Ishikawa (cell line): Measurements from ENCODE around the gene GAP43.

ENCODE experiments used
- CEBPB ChIP-seq: IDR thresholded peaks from 2 replicates; pipeline ENCODE4 v1.6.1; 2012
- CREB1 ChIP-seq: IDR thresholded peaks from 2 replicates; pipeline ENCODE4 v1.6.1; 2012; ENCODE audit warnings: low read depth
- EGR1 ChIP-seq: IDR thresholded peaks from 2 replicates; pipeline ENCODE4 v1.6.1; 2012
- EP300 ChIP-seq: IDR thresholded peaks from 2 replicates; pipeline ENCODE4 v1.6.1; 2012; ENCODE audit warnings: borderline replicate concordance
- FOXM1 ChIP-seq: IDR thresholded peaks from 2 replicates; pipeline ENCODE4 v1.6.1; 2012; ENCODE audit warnings: low read depth, borderline replicate concordance
- NFIC ChIP-seq: IDR thresholded peaks from 2 replicates; pipeline ENCODE4 v1.6.1; 2012
- RAD21 ChIP-seq: IDR thresholded peaks from 2 replicates; pipeline ENCODE4 v1.6.1; 2012; ENCODE audit warnings: low read depth
- TAF1 ChIP-seq: IDR thresholded peaks from 2 replicates; pipeline ENCODE4 v1.6.1; 2012; ENCODE audit warnings: low read depth, mild to moderate bottlenecking
- TCF12 ChIP-seq: IDR thresholded peaks from 2 replicates; pipeline ENCODE4 v1.6.1; 2012; ENCODE audit warnings: low read depth
- TEAD4 ChIP-seq: IDR thresholded peaks from 2 replicates; pipeline ENCODE4 v1.6.1; 2012
- YY1 ChIP-seq: IDR thresholded peaks from 2 replicates; pipeline ENCODE4 v1.6.1; 2012; ENCODE audit warnings: low read depth
- ZBTB7A ChIP-seq: IDR thresholded peaks from 2 replicates; pipeline ENCODE4 v1.6.1; 2012; ENCODE audit warnings: low read depth
- TF ChIP-seq, protein P1 (sequence below): IDR thresholded peaks from 2 replicates; pipeline ENCODE4 v1.6.1; 2012; ENCODE audit warnings: low read depth, mild to moderate bottlenecking
- TF ChIP-seq, protein P2 (sequence below): IDR thresholded peaks from 2 replicates; pipeline ENCODE4 v1.6.1; 2012
- TF ChIP-seq, protein P3 (sequence below): IDR thresholded peaks from 2 replicates; pipeline ENCODE4 v1.6.1; 2012

The GAP43 gene

DNA sequence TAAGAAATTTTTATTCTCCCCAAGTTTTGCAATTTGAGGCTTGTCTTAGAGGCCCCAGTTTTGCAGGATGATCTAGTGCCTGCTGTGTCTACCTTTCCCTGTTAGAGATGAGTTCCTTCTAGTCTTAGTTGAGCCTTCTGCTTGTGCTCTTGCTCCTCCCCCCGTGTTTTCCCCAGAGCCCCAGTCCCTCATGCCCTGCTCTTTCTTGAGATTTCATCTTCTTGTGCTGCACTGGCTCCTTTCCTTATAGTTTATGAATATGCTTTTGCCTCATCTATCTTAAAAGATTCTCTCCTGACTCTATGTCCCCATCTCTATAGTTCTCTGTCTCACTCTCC is 4.7 kb downstream of the GAP43 start:
- TF ChIP-seq YY1 (no peak), CREB1 (no peak)

DNA sequence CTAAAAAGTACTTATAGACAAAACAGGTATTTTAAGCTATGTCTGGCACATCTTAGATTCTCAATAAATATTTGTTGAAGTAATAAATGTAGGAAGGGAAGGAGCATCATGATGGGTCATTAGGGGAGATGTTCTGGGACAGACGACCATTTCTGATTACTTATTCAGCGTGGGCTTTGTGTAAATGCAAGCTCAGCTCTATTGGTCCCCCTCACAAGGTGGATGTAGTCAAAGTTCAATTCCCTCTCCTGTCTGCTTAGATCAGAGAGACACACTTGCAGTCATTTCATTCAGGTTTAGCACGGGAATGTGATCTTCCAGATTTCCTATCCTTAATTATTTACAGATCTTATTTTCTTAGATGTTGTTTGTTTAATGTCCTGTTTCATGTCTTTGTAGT is 7.5 kb downstream of the GAP43 start:
- no peak for TF ChIP-seq YY1

DNA sequence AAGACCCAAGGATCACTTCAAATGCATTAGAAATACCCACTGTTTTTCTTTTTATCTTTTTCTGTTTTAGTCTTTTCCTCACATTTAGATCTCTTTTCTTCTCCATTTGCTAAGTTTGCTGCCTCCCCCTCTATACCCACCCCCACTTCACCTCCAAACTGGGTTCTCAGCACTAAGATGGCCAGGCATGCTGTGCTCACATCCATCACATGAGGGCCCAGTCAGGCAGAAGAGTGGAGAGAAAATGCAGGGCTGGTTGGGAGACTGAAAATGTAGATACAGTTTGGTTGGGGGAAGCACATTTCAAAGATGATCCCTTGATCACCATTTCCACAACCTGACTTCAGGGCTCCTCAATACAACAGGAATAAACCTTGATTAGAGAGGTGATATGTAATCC is 8.7 kb downstream of the GAP43 start:
- TF ChIP-seq TAF1 (no peak), FOXM1 (no peak), EP300 (no peak), TEAD4 (no peak), NFIC (no peak), ZBTB7A (no peak), CREB1 (no peak)
- TF ChIP-seq, protein P1, sequence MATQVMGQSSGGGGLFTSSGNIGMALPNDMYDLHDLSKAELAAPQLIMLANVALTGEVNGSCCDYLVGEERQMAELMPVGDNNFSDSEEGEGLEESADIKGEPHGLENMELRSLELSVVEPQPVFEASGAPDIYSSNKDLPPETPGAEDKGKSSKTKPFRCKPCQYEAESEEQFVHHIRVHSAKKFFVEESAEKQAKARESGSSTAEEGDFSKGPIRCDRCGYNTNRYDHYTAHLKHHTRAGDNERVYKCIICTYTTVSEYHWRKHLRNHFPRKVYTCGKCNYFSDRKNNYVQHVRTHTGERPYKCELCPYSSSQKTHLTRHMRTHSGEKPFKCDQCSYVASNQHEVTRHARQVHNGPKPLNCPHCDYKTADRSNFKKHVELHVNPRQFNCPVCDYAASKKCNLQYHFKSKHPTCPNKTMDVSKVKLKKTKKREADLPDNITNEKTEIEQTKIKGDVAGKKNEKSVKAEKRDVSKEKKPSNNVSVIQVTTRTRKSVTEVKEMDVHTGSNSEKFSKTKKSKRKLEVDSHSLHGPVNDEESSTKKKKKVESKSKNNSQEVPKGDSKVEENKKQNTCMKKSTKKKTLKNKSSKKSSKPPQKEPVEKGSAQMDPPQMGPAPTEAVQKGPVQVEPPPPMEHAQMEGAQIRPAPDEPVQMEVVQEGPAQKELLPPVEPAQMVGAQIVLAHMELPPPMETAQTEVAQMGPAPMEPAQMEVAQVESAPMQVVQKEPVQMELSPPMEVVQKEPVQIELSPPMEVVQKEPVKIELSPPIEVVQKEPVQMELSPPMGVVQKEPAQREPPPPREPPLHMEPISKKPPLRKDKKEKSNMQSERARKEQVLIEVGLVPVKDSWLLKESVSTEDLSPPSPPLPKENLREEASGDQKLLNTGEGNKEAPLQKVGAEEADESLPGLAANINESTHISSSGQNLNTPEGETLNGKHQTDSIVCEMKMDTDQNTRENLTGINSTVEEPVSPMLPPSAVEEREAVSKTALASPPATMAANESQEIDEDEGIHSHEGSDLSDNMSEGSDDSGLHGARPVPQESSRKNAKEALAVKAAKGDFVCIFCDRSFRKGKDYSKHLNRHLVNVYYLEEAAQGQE = no peak
- TF ChIP-seq, protein P2, sequence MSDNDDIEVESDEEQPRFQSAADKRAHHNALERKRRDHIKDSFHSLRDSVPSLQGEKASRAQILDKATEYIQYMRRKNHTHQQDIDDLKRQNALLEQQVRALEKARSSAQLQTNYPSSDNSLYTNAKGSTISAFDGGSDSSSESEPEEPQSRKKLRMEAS = no peak

DNA sequence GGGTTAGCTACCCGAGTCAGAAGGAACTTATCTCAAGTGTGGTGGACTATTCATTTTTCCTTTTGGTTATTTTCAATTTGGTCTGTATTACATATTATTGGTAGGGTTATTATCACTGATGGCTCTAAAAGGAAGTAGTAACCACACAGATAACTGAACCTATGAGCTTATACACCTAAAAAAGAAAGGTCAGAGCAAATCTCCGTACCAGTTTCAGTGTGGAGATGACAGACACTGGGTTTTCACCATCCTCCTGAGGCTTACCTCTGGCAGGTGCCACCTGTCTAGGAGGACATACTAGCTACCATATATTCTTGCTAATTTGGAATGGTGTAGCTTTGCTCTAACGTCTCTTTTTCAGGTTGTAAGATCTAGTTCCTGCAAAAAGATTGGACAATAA is 10.2 kb downstream of the GAP43 start:
- TF ChIP-seq, protein P2 = no peak
- TF ChIP-seq YY1 (no peak), TAF1 (no peak), CEBPB (no peak), TEAD4 (no peak), EGR1 (no peak), FOXM1 (no peak), NFIC (no peak), EP300 (no peak), ZBTB7A (no peak), CREB1 (no peak), TCF12 (no peak), RAD21 (no peak)
- TF ChIP-seq, protein P3, sequence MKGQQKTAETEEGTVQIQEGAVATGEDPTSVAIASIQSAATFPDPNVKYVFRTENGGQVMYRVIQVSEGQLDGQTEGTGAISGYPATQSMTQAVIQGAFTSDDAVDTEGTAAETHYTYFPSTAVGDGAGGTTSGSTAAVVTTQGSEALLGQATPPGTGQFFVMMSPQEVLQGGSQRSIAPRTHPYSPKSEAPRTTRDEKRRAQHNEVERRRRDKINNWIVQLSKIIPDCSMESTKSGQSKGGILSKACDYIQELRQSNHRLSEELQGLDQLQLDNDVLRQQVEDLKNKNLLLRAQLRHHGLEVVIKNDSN = no peak
- TF ChIP-seq, protein P1 = no peak

DNA sequence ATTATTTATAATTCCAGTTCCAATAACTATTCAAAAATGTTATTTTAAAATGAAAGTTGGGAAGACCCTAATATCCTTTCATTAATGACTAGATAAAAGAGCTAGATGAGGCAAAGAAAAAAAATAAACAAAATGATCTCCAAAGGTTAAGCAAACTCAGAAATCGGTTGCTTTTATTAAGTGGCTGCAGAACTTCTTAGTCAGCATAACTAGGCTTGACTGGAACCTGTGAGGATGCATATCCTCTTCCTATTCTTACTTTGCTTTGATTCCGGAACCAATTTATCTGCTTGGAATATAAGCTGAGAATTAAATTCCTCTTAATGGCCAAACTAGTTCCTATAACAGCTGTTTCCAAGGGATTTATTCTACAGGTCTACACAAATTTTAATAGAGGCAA is 10.7 kb downstream of the GAP43 start:
- TF ChIP-seq TCF12 (no peak), FOXM1 (no peak), CREB1 (no peak)
- TF ChIP-seq, protein P3 = no peak

DNA sequence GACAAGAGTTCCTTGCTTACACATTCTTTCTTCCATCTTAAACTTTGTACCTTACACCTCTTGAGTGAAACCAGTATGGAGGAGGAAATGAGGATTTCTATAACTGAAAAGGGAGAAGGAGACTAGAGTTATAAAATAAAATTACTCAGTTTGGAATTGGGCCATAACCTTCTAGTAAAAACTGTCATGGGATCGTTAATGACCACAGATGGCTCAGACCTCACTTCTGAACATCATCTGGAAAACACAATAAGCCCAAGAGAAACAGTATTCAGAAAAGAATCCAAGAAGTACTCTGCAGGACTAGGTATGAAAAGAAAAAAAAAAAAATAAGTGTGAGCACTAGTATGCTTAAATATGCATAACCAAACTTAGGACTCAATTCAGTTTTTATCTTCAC is 12.1 kb downstream of the GAP43 start:
- TF ChIP-seq CREB1 = no peak
- no peak for TF ChIP-seq TEAD4
- no peak for TF ChIP-seq FOXM1
- TF ChIP-seq RAD21 = no peak
- TF ChIP-seq EP300 = no peak
- TF ChIP-seq, protein P2 = no peak
- TF ChIP-seq CEBPB = no peak
- TF ChIP-seq ZBTB7A = no peak
- no peak for TF ChIP-seq YY1
- TF ChIP-seq, protein P3 = no peak
- TF ChIP-seq, protein P1 = no peak
- no peak for TF ChIP-seq EGR1
- no peak for TF ChIP-seq NFIC
- TF ChIP-seq TCF12 = no peak
